H1 (cell line): ENCODE data around the gene SLC7A6OS.

ENCODE experiments used
- CHD2 ChIP-seq: IDR thresholded peaks from 2 replicates; pipeline ENCODE4 v1.6.1; 2012; ENCODE audit warnings: low read length, improper control_type of control experiment
- EP300 ChIP-seq, 2 experiments: IDR thresholded peaks; 1 replicate in 1 of 2; 2 replicates in 1 of 2; pipeline ENCODE4 v1.6.1; 2011 to 2012; ENCODE audit warnings: low read depth in 2 of 2, low read length in 2 of 2, mild to moderate bottlenecking in 2 of 2, borderline replicate concordance in 1 of 2, inconsistent platforms in 1 of 2, moderate library complexity in 1 of 2
- KDM5A ChIP-seq: fragments of 200-600 bp; IDR thresholded peaks from 2 replicates; pipeline ENCODE4 v1.7.1; 2012; ENCODE audit warnings: mild to moderate bottlenecking, low read length, inconsistent platforms, mixed read lengths
- MAFK ChIP-seq: IDR thresholded peaks from 2 replicates; pipeline ENCODE4 v1.6.1; 2012; ENCODE audit warnings: low read depth, mild to moderate bottlenecking, improper control_type of control experiment, low read length
- POLR2A ChIP-seq, 2 experiments: IDR thresholded peaks; 1 replicate in 1 of 2; 2 replicates in 1 of 2; pipeline ENCODE4 v1.6.1; 2011; ENCODE audit warnings: low read depth in 2 of 2, low read length in 2 of 2, mild to moderate bottlenecking in 2 of 2; ENCODE audit errors: control extremely low read depth in 1 of 2
- RAD21 ChIP-seq, 2 experiments: IDR thresholded peaks in 1 of 2; conservative IDR thresholded peaks in 1 of 2; 2 replicates each; pipeline ENCODE4 v1.6.1; 2011; ENCODE audit warnings: low read depth in 2 of 2, low read length in 2 of 2, improper control_type of control experiment in 1 of 2, inconsistent platforms in 1 of 2, mild to moderate bottlenecking in 1 of 2, moderate library complexity in 1 of 2
- TBP ChIP-seq: IDR thresholded peaks from 2 replicates; pipeline ENCODE4 v1.6.1; 2011; ENCODE audit warnings: low read depth, low read length, improper control_type of control experiment
- YY1 ChIP-seq: IDR thresholded peaks from 2 replicates; pipeline ENCODE4 v1.6.1; 2011; ENCODE audit warnings: low read depth, mild to moderate bottlenecking, low read length
- TF ChIP-seq, protein P1 (sequence below): IDR thresholded peaks from 2 replicates; pipeline ENCODE4 v1.6.1; 2012; ENCODE audit warnings: inconsistent platforms
- TF ChIP-seq, protein P2 (sequence below), 3 experiments: IDR thresholded peaks; 1 replicate in 2 of 3; 2 replicates in 1 of 3; pipeline versions ENCODE4 v1.5.1 to v1.6.1; 2011; ENCODE audit warnings: low read length in 3 of 3, mild to moderate bottlenecking in 3 of 3, inconsistent platforms in 2 of 3, low read depth in 1 of 3, moderate library complexity in 1 of 3; ENCODE audit not compliant: insufficient read depth in 1 of 3; ENCODE audit errors: control extremely low read depth in 1 of 3
- TF ChIP-seq, protein P3 (sequence below): IDR thresholded peaks from 2 replicates; pipeline ENCODE4 v1.6.1; 2011; ENCODE audit warnings: low read length, improper control_type of control experiment

DNA sequence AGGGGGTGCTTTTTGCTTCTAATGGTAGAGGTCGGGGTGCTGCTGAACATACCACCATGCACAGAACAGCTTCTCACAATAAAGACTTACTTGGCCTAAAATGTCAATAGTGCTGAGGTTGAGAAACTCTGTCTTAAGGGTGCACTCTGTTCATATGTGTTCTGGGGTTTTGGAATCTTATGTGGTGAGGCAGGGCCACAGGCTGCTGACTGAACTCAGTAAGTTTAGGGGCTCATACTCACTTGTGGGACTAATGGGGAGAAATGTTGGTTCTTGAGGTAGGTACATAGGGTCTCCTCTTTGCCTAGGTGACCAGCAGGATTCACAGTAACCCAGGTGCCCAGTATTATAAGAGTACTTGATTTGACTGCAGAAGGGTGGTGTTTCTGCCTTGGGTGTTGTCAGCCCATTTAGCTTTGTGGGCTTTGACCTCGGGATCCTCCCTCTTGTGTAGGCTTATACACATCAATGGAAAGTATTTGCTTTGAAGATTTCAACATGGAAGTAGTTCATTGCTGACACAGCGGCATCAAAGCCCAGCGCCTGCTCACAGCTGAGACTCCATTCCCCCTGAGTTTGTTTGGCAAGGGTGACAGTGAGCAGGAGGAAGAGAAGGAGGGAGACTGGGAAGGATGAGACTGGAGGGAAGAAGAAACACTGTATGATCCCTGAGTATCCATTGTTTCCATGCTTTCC, 29.2 kb downstream of the SLC7A6OS start:
- no peak for TF ChIP-seq EP300 (IDR thresholded peaks at IDR 0.05; ENCODE audit: borderline replicate concordance in 1 of 2, low read depth in 2 of 2, low read length in 2 of 2)
- no peak for TF ChIP-seq TBP
- TF ChIP-seq, protein P1, sequence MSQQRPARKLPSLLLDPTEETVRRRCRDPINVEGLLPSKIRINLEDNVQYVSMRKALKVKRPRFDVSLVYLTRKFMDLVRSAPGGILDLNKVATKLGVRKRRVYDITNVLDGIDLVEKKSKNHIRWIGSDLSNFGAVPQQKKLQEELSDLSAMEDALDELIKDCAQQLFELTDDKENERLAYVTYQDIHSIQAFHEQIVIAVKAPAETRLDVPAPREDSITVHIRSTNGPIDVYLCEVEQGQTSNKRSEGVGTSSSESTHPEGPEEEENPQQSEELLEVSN: no peak
- TF ChIP-seq POLR2A (IDR thresholded peaks at IDR 0.05; ENCODE audit: control extremely low read depth in 1 of 2, low read depth in 2 of 2, low read length in 2 of 2): no peak
- TF ChIP-seq RAD21 (IDR thresholded peaks at IDR 0.05 in 1 of 2, conservative IDR thresholded peaks at IDR 0.05 in 1 of 2; ENCODE audit: low read depth in 2 of 2, low read length in 2 of 2): no peak
- TF ChIP-seq MAFK: no peak
- TF ChIP-seq CHD2: no peak
- no peak for TF ChIP-seq KDM5A
- TF ChIP-seq, protein P2, sequence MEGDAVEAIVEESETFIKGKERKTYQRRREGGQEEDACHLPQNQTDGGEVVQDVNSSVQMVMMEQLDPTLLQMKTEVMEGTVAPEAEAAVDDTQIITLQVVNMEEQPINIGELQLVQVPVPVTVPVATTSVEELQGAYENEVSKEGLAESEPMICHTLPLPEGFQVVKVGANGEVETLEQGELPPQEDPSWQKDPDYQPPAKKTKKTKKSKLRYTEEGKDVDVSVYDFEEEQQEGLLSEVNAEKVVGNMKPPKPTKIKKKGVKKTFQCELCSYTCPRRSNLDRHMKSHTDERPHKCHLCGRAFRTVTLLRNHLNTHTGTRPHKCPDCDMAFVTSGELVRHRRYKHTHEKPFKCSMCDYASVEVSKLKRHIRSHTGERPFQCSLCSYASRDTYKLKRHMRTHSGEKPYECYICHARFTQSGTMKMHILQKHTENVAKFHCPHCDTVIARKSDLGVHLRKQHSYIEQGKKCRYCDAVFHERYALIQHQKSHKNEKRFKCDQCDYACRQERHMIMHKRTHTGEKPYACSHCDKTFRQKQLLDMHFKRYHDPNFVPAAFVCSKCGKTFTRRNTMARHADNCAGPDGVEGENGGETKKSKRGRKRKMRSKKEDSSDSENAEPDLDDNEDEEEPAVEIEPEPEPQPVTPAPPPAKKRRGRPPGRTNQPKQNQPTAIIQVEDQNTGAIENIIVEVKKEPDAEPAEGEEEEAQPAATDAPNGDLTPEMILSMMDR (IDR thresholded peaks at IDR 0.05; ENCODE audit: control extremely low read depth in 1 of 3, insufficient read depth in 1 of 3, low read depth in 1 of 3, low read length in 3 of 3): no peak
- TF ChIP-seq YY1: no peak
- TF ChIP-seq, protein P3, sequence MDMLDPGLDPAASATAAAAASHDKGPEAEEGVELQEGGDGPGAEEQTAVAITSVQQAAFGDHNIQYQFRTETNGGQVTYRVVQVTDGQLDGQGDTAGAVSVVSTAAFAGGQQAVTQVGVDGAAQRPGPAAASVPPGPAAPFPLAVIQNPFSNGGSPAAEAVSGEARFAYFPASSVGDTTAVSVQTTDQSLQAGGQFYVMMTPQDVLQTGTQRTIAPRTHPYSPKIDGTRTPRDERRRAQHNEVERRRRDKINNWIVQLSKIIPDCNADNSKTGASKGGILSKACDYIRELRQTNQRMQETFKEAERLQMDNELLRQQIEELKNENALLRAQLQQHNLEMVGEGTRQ: no peak
